Lower leg skin (tissue), 3 donors: ENCODE measurements around the gene PITPNC1.

ENCODE experiments used
- CTCF ChIP-seq, 3 donors: fragments of 450-650 bp; IDR thresholded peaks; one replicate each; pipeline ENCODE4 v1.5.1; 2016; ENCODE audit warnings: antibody characterized with exemption in 3 of 3, mild to moderate bottlenecking in 3 of 3, moderate library complexity in 2 of 3
- POLR2A ChIP-seq, 2 donors: fragments of 450-650 bp; IDR thresholded peaks; one replicate each; pipeline ENCODE4 v1.6.1; 2016 to 2017; ENCODE audit warnings: antibody characterized with exemption in 2 of 2, mild to moderate bottlenecking in 1 of 2, moderate library complexity in 1 of 2

- TF ChIP-seq CTCF (IDR thresholded peaks at IDR 0.05), result no peak
- no peak for TF ChIP-seq POLR2A (IDR thresholded peaks at IDR 0.05)
These were observed 258.6 kb downstream of the PITPNC1 start for GRCh38 chr17:67635681-67636080.
